Measurements from ENCODE around the gene MZF1. TPM values are rescaled to one million over a fixed set of nuclear protein-coding genes. Genes with fewer than 3 reads are reported as not detected.

Gene MZF1
- total RNA-seq, 1 experiment from 2014 or later, result 25.9 TPM

GRCh38 chr19:58586133-58586765, 13.1 kb upstream of the MZF1 start:
- H3K27me3 ChIP-seq (ENCODE audit: control insufficient read depth, insufficient read depth, low read length), result no peaks in the 10 kb centered on the region
- peaks cover under 1% of the 10 kb centered on the region; the same call in 1 of the 2 replicates for H3K4me1 ChIP-seq (ENCODE audit: control insufficient read depth, insufficient read depth, low read length)
- no peaks in the 10 kb centered on the region for H3K36me3 ChIP-seq (ENCODE audit: control insufficient read depth, insufficient read depth, low read length)
- H3K9me3 ChIP-seq (ENCODE audit: control insufficient read depth, insufficient read depth, low read depth, low read length), result no peaks in the 10 kb centered on the region
- POLR2A ChIA-PET, result no interaction called here
- ATAC-seq (peak; percentile 30; the same call in 1 of the 2 replicates), DNase-seq (ENCODE audit: low read depth, low spot score) (no peak)
- CTCF ChIA-PET, result interaction anchor here (0.5 kb wide), 1 partner anchor 354 kb away, joined by 9 read pairs; no protein-coding TSS in a partner anchor
- TF ChIP-seq REST (IDR thresholded peaks at IDR 0.05; ENCODE audit: insufficient read depth in 1 of 2, low read depth in 2 of 2, low read length in 1 of 2) (no peak), CTCF (IDR thresholded peaks at IDR 0.05) (no peak), POLR2AphosphoS5 (IDR thresholded peaks at IDR 0.05; ENCODE audit: low read depth, low read length) (no peak), SIN3A (IDR thresholded peaks at IDR 0.05; ENCODE audit: borderline replicate concordance, insufficient read depth, low read depth, low read length) (no peak), TCF7L2 (IDR thresholded peaks at IDR 0.05; ENCODE audit: low read depth, low read length) (no peak)
- in situ Hi-C loops (cut with HindIII; ENCODE audit: low pct_unique_long_range_greater_than_20kb, low sequenced_read_pairs), result no loop called here
- H3K27ac ChIP-seq (ENCODE audit: low read length), result no peak overlapping the region
- intact Hi-C loops (cut with micrococcal nuclease; ENCODE audit: unreplicated experiment), result no loop called here
- no TSS peak for BruUV-seq (replicated peaks)
- no peak overlapping the region for H3K4me3 ChIP-seq (ENCODE audit: low read depth in 2 of 2, low read length in 2 of 2)

- Histone ChIP-seq H3K9me3 (ENCODE audit: control insufficient read depth, insufficient read depth, low read depth, low read length) (no peaks in the 10 kb centered on the region), H3K27ac (ENCODE audit: low read length) (no peak overlapping the region), H3K4me1 (ENCODE audit: control insufficient read depth, insufficient read depth, low read length) (peaks cover 6% of the 10 kb centered on the region), H3K27me3 (ENCODE audit: control insufficient read depth, insufficient read depth, low read length) (no peaks in the 10 kb centered on the region), H3K36me3 (ENCODE audit: control insufficient read depth, insufficient read depth, low read length) (no peaks in the 10 kb centered on the region), H3K4me3 (ENCODE audit: low read depth in 2 of 2, low read length in 2 of 2) (no peak overlapping the region)
- ATAC-seq, result no peak
- ChIA-PET POLR2A (no interaction called here), CTCF (no interaction called here)
- DNase-seq (ENCODE audit: low read depth, low spot score), result no peak
- TF ChIP-seq CTCF (IDR thresholded peaks at IDR 0.05), result no peak
- no peak for TF ChIP-seq POLR2AphosphoS5 (IDR thresholded peaks at IDR 0.05; ENCODE audit: low read depth, low read length)
- no TSS peak for BruUV-seq (replicated peaks)
- intact Hi-C loops (cut with micrococcal nuclease; ENCODE audit: unreplicated experiment) (no loop called here), in situ Hi-C loops (cut with HindIII; ENCODE audit: low pct_unique_long_range_greater_than_20kb, low sequenced_read_pairs) (no loop called here)
These were observed 12.5 kb upstream of the MZF1 start for GRCh38 chr19:58585442-58586132.

Measured in Panc1 (cell line).